ENCODE measurements around the gene PDE1A. TPM values are rescaled to one million over a fixed set of nuclear protein-coding genes. Genes with fewer than 3 reads are reported as not detected.

Gene PDE1A
- total RNA-seq, 4 donors from 2014 or later: 2.9 to 14.4 (median 4.4) TPM

GRCh38 chr2:182144041-182144775 lies 282.6 kb downstream of the PDE1A start:
- H3K27ac ChIP-seq: no peak overlapping the region
- H3K9me3 ChIP-seq: no peaks in the 10 kb centered on the region
- H3K4me3 ChIP-seq: no peak overlapping the region
- no peaks in the 10 kb centered on the region for H3K36me3 ChIP-seq
- in situ Hi-C loops (cut with MboI; ENCODE audit: low sequenced_read_pairs in 4 of 4): no loop called here
- ATAC-seq: no peak
- DNase-seq: no peak
- H3K4me1 ChIP-seq: no peaks in the 10 kb centered on the region
- TF ChIP-seq POLR2A (IDR thresholded peaks at IDR 0.05): no peak
- TF ChIP-seq CTCF (IDR thresholded peaks at IDR 0.05 in 4 of 5, conservative IDR thresholded peaks at IDR 0.05 in 1 of 5): no peak
- H3K27me3 ChIP-seq: no peaks in the 10 kb centered on the region
- intact Hi-C loops (cut with DNase I; ENCODE audit: low total_unique reads): no loop called here

GRCh38 chr2:182142062-182142461 lies 284.8 kb downstream of the PDE1A start:
- TF ChIP-seq POLR2A (IDR thresholded peaks at IDR 0.05) (no peak), CTCF (IDR thresholded peaks at IDR 0.05 in 4 of 5, conservative IDR thresholded peaks at IDR 0.05 in 1 of 5) (no peak)
- in situ Hi-C loops (cut with MboI; ENCODE audit: low sequenced_read_pairs in 4 of 4) (no loop called here), intact Hi-C loops (cut with DNase I; ENCODE audit: low total_unique reads) (no loop called here)

GRCh38 chr2:182134201-182134600 lies 292.6 kb downstream of the PDE1A start:
- no peak for TF ChIP-seq POLR2A (IDR thresholded peaks at IDR 0.05)
- no peak for TF ChIP-seq CTCF (IDR thresholded peaks at IDR 0.05 in 4 of 5, conservative IDR thresholded peaks at IDR 0.05 in 1 of 5)
- Histone ChIP-seq H3K36me3 (no peaks in the 10 kb centered on the region), H3K4me3 (no peak overlapping the region), H3K9me3 (no peaks in the 10 kb centered on the region), H3K4me1 (peaks cover 0 to 3% of the 10 kb centered on the region in 2 donors), H3K27me3 (no peaks in the 10 kb centered on the region), H3K27ac (no peak overlapping the region)
- ATAC-seq (no peak), DNase-seq (no peak)
- in situ Hi-C loops (cut with MboI; ENCODE audit: low sequenced_read_pairs in 4 of 4): no loop called here
- intact Hi-C loops (cut with DNase I; ENCODE audit: low total_unique reads): no loop called here

More at GRCh38 chr2:182142062-182142461, 284.8 kb downstream of the PDE1A start:
- Histone ChIP-seq H3K9me3 (no peaks in the 10 kb centered on the region), H3K36me3 (no peaks in the 10 kb centered on the region), H3K27me3 (no peaks in the 10 kb centered on the region), H3K27ac (no peak overlapping the region), H3K4me1 (no peaks in the 10 kb centered on the region), H3K4me3 (no peak overlapping the region)
- no peak for ATAC-seq
- DNase-seq: no peak

- in situ Hi-C loops (cut with MboI; ENCODE audit: low sequenced_read_pairs in 4 of 4): no loop called here
- Histone ChIP-seq H3K36me3 (no peaks in the 10 kb centered on the region), H3K4me1 (peaks cover 0 to 3% of the 10 kb centered on the region in 2 donors), H3K9me3 (no peaks in the 10 kb centered on the region), H3K27ac (no peak overlapping the region), H3K4me3 (no peak overlapping the region), H3K27me3 (no peaks in the 10 kb centered on the region)
- intact Hi-C loops (cut with DNase I; ENCODE audit: low total_unique reads): no loop called here
- TF ChIP-seq POLR2A (IDR thresholded peaks at IDR 0.05) (no peak), CTCF (IDR thresholded peaks at IDR 0.05 in 4 of 5, conservative IDR thresholded peaks at IDR 0.05 in 1 of 5) (no peak)
- no peak for ATAC-seq
- DNase-seq: no peak
Observed at GRCh38 chr2:182133195-182133891, 293.5 kb downstream of the PDE1A start.
